Gastrocnemius medialis (tissue), 4 donors: ENCODE results near the gene WNT9A.

Experiments
- CTCF ChIP-seq, 5 experiments: fragments of 450-650 bp in 3 of 5; fragments of 200-600 bp in 2 of 5; sonication (generic) in 2 of 5; IDR thresholded peaks in 4 of 5; conservative IDR thresholded peaks in 1 of 5; 1 replicate in 4 of 5; 2 replicates in 1 of 5; pipeline ENCODE4 v1.5.1; 2016 to 2019; ENCODE audit warnings: antibody characterized with exemption in 5 of 5, mild to moderate bottlenecking in 3 of 5, moderate library complexity in 3 of 5
- POLR2A ChIP-seq, 2 donors: fragments of 450-650 bp; IDR thresholded peaks; one replicate each; pipeline ENCODE4 v1.6.1; 2017; ENCODE audit warnings: antibody characterized with exemption in 2 of 2, mild to moderate bottlenecking in 2 of 2, moderate library complexity in 2 of 2

GRCh38 chr1:227914801-227915563 is 32.8 kb downstream of the WNT9A start:
- no peak for TF ChIP-seq POLR2A (IDR thresholded peaks at IDR 0.05)
- TF ChIP-seq CTCF (IDR thresholded peaks at IDR 0.05 in 4 of 5, conservative IDR thresholded peaks at IDR 0.05 in 1 of 5) = no peak
